H9 (cell line): ENCODE data around the gene TRAK1. TPM values are rescaled to one million over a fixed set of nuclear protein-coding genes. Genes with fewer than 3 reads are reported as not detected.
"Not testable (repeated sequence)": the region's sequence is repeated elsewhere in the genome, so short reads cannot be mapped to it uniquely, and the experiment has no call there.

Experiments
- DNase-seq: peaks from one replicate; pipeline ENCODE4 v3.0.0-alpha.2; 2017
- H2AFZ ChIP-seq: one replicate; pipeline ENCODE4 v1.6.1; 2013; ENCODE audit warnings: mild to moderate bottlenecking, low read length, control low read depth, moderate library complexity
- H2AK5ac ChIP-seq: 2 replicates; pipeline ENCODE4 v1.6.1; 2013; ENCODE audit warnings: low read length, control low read depth, mixed read lengths; ENCODE audit not compliant: insufficient read length
- H2BK120ac ChIP-seq: one replicate; pipeline ENCODE4 v1.6.1; 2013; ENCODE audit warnings: low read depth, mild to moderate bottlenecking, low read length, control low read depth, inconsistent platforms; ENCODE audit not compliant: poor library complexity, severe bottlenecking
- H2BK12ac ChIP-seq: 2 replicates; pipeline ENCODE4 v1.6.1; 2013; ENCODE audit warnings: low read length, control low read depth, mixed read lengths, low read depth; ENCODE audit not compliant: insufficient read length
- H2BK15ac ChIP-seq: 2 replicates; pipeline ENCODE4 v1.6.1; 2013; ENCODE audit warnings: low read depth, low read length, control low read depth
- H2BK20ac ChIP-seq: one replicate; pipeline ENCODE4 v1.6.1; 2013; ENCODE audit warnings: low read depth, mild to moderate bottlenecking, low read length, control low read depth, inconsistent platforms; ENCODE audit not compliant: poor library complexity, severe bottlenecking
- H2BK5ac ChIP-seq: 2 replicates; pipeline ENCODE4 v1.6.1; 2013; ENCODE audit warnings: low read length, control low read depth, mixed read lengths; ENCODE audit not compliant: insufficient read length
- H3K14ac ChIP-seq: 2 replicates; pipeline ENCODE4 v1.6.1; 2013; ENCODE audit warnings: low read length, control low read depth; ENCODE audit not compliant: insufficient read depth
- H3K18ac ChIP-seq: 2 replicates; pipeline ENCODE4 v1.6.1; 2013; ENCODE audit warnings: low read depth, mild to moderate bottlenecking, mixed read lengths, low read length, control low read depth; ENCODE audit not compliant: insufficient read length
- H3K23ac ChIP-seq: 2 replicates; pipeline ENCODE4 v1.6.1; 2013; ENCODE audit warnings: low read length, control low read depth, mixed read lengths, low read depth; ENCODE audit not compliant: insufficient read length
- H3K23me2 ChIP-seq: 2 replicates; pipeline ENCODE4 v1.6.1; 2013; ENCODE audit warnings: low read depth, mild to moderate bottlenecking, mixed read lengths, low read length, control low read depth; ENCODE audit not compliant: insufficient read length, poor library complexity, severe bottlenecking
- H3K27ac ChIP-seq: 2 replicates; pipeline ENCODE4 v1.5.1; 2013; ENCODE audit warnings: low read length, control low read depth, mixed read lengths, low read depth; ENCODE audit not compliant: insufficient read length
- H3K27me3 ChIP-seq: 2 replicates; pipeline ENCODE4 v1.6.1; 2013; ENCODE audit warnings: low read length, control low read depth, inconsistent platforms; ENCODE audit not compliant: insufficient read depth
- H3K4ac ChIP-seq: 2 replicates; pipeline ENCODE4 v1.6.1; 2013; ENCODE audit warnings: low read depth, mild to moderate bottlenecking, control low read depth, inconsistent platforms, low read length, moderate library complexity
- H3K4me1 ChIP-seq: 2 replicates; pipeline ENCODE4 v1.6.1; 2013; ENCODE audit warnings: low read length, control low read depth, inconsistent platforms; ENCODE audit not compliant: insufficient read depth
- H3K4me2 ChIP-seq: 2 replicates; pipeline ENCODE4 v1.6.1; 2013; ENCODE audit warnings: low read length, control low read depth, mixed read lengths; ENCODE audit not compliant: insufficient read length, insufficient read depth
- H3K56ac ChIP-seq: 2 replicates; pipeline ENCODE4 v1.6.1; 2013; ENCODE audit warnings: low read depth, mild to moderate bottlenecking, mixed read lengths, low read length, control low read depth; ENCODE audit not compliant: insufficient read length
- H3K79me1 ChIP-seq: 2 replicates; pipeline ENCODE4 v1.6.1; 2013; ENCODE audit warnings: low read depth, mild to moderate bottlenecking, moderate library complexity, low read length, control low read depth, inconsistent platforms; ENCODE audit not compliant: insufficient read depth, poor library complexity, severe bottlenecking
- H3K79me2 ChIP-seq: 2 replicates; pipeline ENCODE4 v1.6.1; 2013; ENCODE audit warnings: low read length, control low read depth, inconsistent platforms; ENCODE audit not compliant: insufficient read depth
- H3K9ac ChIP-seq: 2 replicates; pipeline ENCODE4 v1.6.1; 2013; ENCODE audit warnings: low read length, control low read depth, mixed read lengths; ENCODE audit not compliant: insufficient read length; ENCODE audit errors: extremely low read depth
- H3K9me3 ChIP-seq: one replicate; pipeline ENCODE4 v1.6.1; 2013; ENCODE audit warnings: low read depth, low read length, inconsistent platforms; ENCODE audit not compliant: control insufficient read depth
- H3T11ph ChIP-seq: one replicate; pipeline ENCODE4 v1.6.1; 2013; ENCODE audit warnings: mild to moderate bottlenecking, low read length, control low read depth, inconsistent platforms
- H4K20me1 ChIP-seq: one replicate; pipeline ENCODE4 v1.6.1; 2013; ENCODE audit not compliant: control insufficient read depth, insufficient read length, insufficient read depth
- H4K5ac ChIP-seq: 2 replicates; pipeline ENCODE4 v1.6.1; 2013; ENCODE audit warnings: low read depth, mild to moderate bottlenecking, mixed read lengths, low read length, control low read depth; ENCODE audit not compliant: insufficient read length
- H4K8ac ChIP-seq: replicated peaks from 2 replicates; pipeline ENCODE4 v1.6.1; 2013; ENCODE audit warnings: low read length, control low read depth, mixed read lengths, low read depth; ENCODE audit not compliant: insufficient read length
- H4K91ac ChIP-seq: 2 replicates; pipeline ENCODE4 v1.6.1; 2013; ENCODE audit warnings: low read depth, mild to moderate bottlenecking, moderate library complexity, mixed read lengths, low read length, control low read depth; ENCODE audit not compliant: insufficient read length
- H3K27ac Mint-ChIP-seq, 3 experiments: 2 replicates in 2 of 3; 3 replicates in 1 of 3; pipeline ENCODE4 v1.8.0; 2020 to 2021; ENCODE audit warnings: mixed read lengths in 3 of 3, mild to moderate bottlenecking in 1 of 3, moderate library complexity in 1 of 3
- H3K27me3 Mint-ChIP-seq: 2 replicates; pipeline ENCODE4 v1.8.0; 2021; ENCODE audit warnings: low read depth, mild to moderate bottlenecking, moderate library complexity, mixed read lengths
- H3K36me3 Mint-ChIP-seq, 3 experiments: 2 replicates in 2 of 3; 3 replicates in 1 of 3; pipeline ENCODE4 v1.8.0; 2020 to 2021; ENCODE audit warnings: low read depth in 3 of 3, mixed read lengths in 3 of 3; ENCODE audit not compliant: insufficient read depth in 1 of 3
- H3K4me1 Mint-ChIP-seq, 2 experiments: 2 replicates each; pipeline ENCODE4 v1.8.0; 2020; ENCODE audit warnings: mixed read lengths in 2 of 2
- H3K4me3 Mint-ChIP-seq, 2 experiments: 2 replicates in 1 of 2; 3 replicates in 1 of 2; pipeline ENCODE4 v1.8.0; 2020 to 2021; ENCODE audit warnings: mild to moderate bottlenecking in 2 of 2, mixed read lengths in 2 of 2, moderate library complexity in 1 of 2
- H3K9me3 Mint-ChIP-seq, 2 experiments: 2 replicates in 1 of 2; 3 replicates in 1 of 2; pipeline ENCODE4 v1.8.0; 2020; ENCODE audit warnings: mild to moderate bottlenecking in 2 of 2, mixed read lengths in 2 of 2, moderate library complexity in 1 of 2
- WGBS: extraction: QIAGEN DNeasy Blood & Tissue Kit; methylation state at CpG from one replicate; pipeline ENCODE4 v1.1.7; 2013; ENCODE audit warnings: missing lambda C conversion rate, low lambda C conversion rate, mixed read lengths; ENCODE audit not compliant: insufficient read length; ENCODE audit errors: extremely low coverage; 5-methylcytosine and 5-hydroxymethylcytosine counted together
- total RNA-seq: library from RNA; stranded (reverse); gene quantifications from 2 replicates; pipeline ENCODE4 v1.2.1, GENCODE V29; 2021
- TF ChIP-seq, protein P1 (sequence below): fragments of 200-600 bp; sonication (generic); conservative IDR thresholded peaks from 3 replicates; pipeline ENCODE4 v1.8.0; 2021; ENCODE audit warnings: antibody characterized with exemption, mild to moderate bottlenecking

Gene TRAK1
- total RNA-seq, 1 experiment from 2014 or later: 34.2 TPM

DNA sequence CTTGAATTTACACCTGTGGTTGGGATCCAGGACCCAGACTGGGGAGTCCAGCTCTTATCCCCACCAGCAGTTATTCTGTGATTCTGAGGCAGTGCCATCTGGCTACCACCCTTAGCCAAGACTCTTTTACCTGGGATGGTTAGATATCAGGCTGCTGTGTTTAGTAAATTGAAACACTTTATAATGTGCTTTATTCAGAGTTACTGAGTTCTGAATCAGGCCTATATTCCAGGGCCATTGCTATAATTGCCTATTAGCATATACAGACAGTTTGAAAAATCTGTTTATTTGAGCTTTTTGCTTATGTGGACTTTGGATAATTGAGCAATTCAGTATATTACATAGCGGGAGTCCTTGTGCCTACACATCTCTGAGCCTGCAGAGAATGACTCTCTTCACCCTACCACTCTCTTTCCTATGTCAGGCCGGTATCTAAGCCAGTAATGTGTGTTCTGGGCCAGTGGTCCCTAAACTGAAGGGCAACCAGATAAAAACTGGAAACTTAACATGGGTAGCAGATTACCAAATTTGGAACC lies 45.4 kb upstream of the TRAK1 start:
- no peak overlapping the region for H2BK120ac ChIP-seq
- no peak overlapping the region for H3K4ac ChIP-seq
- H3K4me1 Mint-ChIP-seq: peaks cover 50 to 62% of the 10 kb centered on the region in 2 experiments
- H3K79me1 ChIP-seq: no peaks in the 10 kb centered on the region
- no peaks in the 10 kb centered on the region for H3K27me3 ChIP-seq
- no peak overlapping the region for H2BK15ac ChIP-seq
- no peak overlapping the region for H3T11ph ChIP-seq
- H3K27ac ChIP-seq: no peak overlapping the region
- H3K9me3 Mint-ChIP-seq: 0 out of 5 replicates have a peak, but pooled peaks cover 0 to 3% of the 10 kb centered on the region in 2 experiments
- no peak overlapping the region for H4K8ac ChIP-seq
- H4K5ac ChIP-seq: no peak overlapping the region
- no peak for DNase-seq
- no peak overlapping the region for H3K18ac ChIP-seq
- TF ChIP-seq, protein P1, sequence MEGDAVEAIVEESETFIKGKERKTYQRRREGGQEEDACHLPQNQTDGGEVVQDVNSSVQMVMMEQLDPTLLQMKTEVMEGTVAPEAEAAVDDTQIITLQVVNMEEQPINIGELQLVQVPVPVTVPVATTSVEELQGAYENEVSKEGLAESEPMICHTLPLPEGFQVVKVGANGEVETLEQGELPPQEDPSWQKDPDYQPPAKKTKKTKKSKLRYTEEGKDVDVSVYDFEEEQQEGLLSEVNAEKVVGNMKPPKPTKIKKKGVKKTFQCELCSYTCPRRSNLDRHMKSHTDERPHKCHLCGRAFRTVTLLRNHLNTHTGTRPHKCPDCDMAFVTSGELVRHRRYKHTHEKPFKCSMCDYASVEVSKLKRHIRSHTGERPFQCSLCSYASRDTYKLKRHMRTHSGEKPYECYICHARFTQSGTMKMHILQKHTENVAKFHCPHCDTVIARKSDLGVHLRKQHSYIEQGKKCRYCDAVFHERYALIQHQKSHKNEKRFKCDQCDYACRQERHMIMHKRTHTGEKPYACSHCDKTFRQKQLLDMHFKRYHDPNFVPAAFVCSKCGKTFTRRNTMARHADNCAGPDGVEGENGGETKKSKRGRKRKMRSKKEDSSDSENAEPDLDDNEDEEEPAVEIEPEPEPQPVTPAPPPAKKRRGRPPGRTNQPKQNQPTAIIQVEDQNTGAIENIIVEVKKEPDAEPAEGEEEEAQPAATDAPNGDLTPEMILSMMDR: no peak
- H4K91ac ChIP-seq: no peak overlapping the region
- no CpG with 5 or more reads among the region's 2 CpGs for WGBS
- no peaks in the 10 kb centered on the region for H4K20me1 ChIP-seq
- H2AK5ac ChIP-seq: no peak overlapping the region
- H2AFZ ChIP-seq: no peak overlapping the region
- no peak overlapping the region; a peak in 1 of 5 replicates for H3K4me3 Mint-ChIP-seq
- H3K14ac ChIP-seq: no peak overlapping the region
- H3K23ac ChIP-seq: no peak overlapping the region
- no peaks in the 10 kb centered on the region for H3K36me3 Mint-ChIP-seq
- no peak overlapping the region for H3K4me2 ChIP-seq
- H3K27me3 Mint-ChIP-seq: no peaks in the 10 kb centered on the region
- peaks cover 9% of the 10 kb centered on the region; the same call in 1 of the 2 replicates for H3K4me1 ChIP-seq
- H2BK12ac ChIP-seq: no peak overlapping the region
- no peaks in the 10 kb centered on the region for H3K9me3 ChIP-seq
- H3K79me2 ChIP-seq: peaks cover 2% of the 10 kb centered on the region; the same call in 1 of the 2 replicates
- peaks cover 6% of the 10 kb centered on the region for H3K23me2 ChIP-seq
- H2BK5ac ChIP-seq: no peak overlapping the region
- no peak overlapping the region for H3K27ac Mint-ChIP-seq
- H3K56ac ChIP-seq: no peak overlapping the region
- no peak overlapping the region for H2BK20ac ChIP-seq
- H3K9ac ChIP-seq: no peak overlapping the region

- H3K27ac ChIP-seq, H4K5ac ChIP-seq, H3K4me2 ChIP-seq, H3K18ac ChIP-seq, H3K36me3 Mint-ChIP-seq, H2AFZ ChIP-seq, H3K4me3 Mint-ChIP-seq, H3K9me3 Mint-ChIP-seq, H3K27me3 Mint-ChIP-seq, H3K23ac ChIP-seq, H4K20me1 ChIP-seq, H3K79me1 ChIP-seq, H2BK5ac ChIP-seq, H4K91ac ChIP-seq, H3K27me3 ChIP-seq, H3K9ac ChIP-seq, H3K4ac ChIP-seq, H3K14ac ChIP-seq, H3K23me2 ChIP-seq, H2BK120ac ChIP-seq, H3T11ph ChIP-seq, H2BK15ac ChIP-seq, H2BK12ac ChIP-seq, H3K9me3 ChIP-seq, H2BK20ac ChIP-seq, H2AK5ac ChIP-seq, H4K8ac ChIP-seq, H3K56ac ChIP-seq, H3K79me2 ChIP-seq, DNase-seq: not testable (repeated sequence)
- peaks cover 62 to 70% of the 10 kb centered on the region in 2 experiments for H3K4me1 Mint-ChIP-seq
- peaks cover 27% of the 10 kb centered on the region; the same call in 1 of the 2 replicates for H3K4me1 ChIP-seq
- peak overlapping the region in 2 of 3 experiments; percentile 61 to 88; a peak in 4 of 7 replicates for H3K27ac Mint-ChIP-seq
- WGBS: no CpG with 5 or more reads among the region's 4 CpGs
Observed at GRCh38 chr3:42048526-42048925, 42.6 kb upstream of the TRAK1 start.
